ENCODE results near the gene TAS2R50. TPM values are rescaled to one million over a fixed set of nuclear protein-coding genes. Genes with fewer than 3 reads are reported as not detected.
A peak's percentile ranks its signal among the peaks of the same experiment; 100 is the strongest.

The TAS2R50 gene
- polyA plus RNA-seq, 1 experiment, result not detected

DNA sequence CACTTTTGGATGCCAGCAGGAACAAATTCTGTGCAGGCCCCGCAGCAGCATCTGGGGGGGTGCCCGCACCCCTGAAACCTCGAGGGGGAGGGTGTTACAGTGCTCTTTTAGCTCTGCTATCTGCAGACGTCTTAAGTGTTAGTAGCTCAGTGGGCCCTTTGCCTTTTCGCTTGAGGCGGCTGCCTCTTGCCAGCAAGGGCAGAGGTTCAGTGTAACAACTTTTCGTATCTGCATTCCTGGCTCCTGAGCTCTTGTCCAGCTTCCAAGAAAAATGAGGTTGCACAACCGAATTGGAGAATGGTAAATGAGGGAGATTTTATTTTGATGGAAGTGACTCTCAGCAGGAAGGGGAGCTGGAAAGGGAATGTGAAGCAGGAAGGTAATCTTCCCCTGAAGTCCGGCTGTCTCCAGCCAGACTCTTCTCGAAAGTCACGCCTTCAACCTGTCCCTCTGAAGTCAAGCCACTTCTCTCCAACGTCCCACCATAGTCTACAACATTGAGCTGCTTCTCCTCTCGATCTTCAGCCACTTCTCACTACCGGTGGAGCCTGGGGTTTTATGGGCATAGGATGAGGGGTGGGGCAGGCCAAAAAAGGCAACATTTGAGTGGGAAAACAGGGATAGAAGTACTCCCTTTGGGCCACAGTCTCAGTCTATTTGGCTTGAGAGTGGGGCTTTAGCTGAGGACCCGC is 17.8 kb downstream of the TAS2R50 start:
- ChIA-PET CTCF (interaction anchor here (0.8 to 1.2 kb wide), 2 partner anchors 10 to 1261 kb away, joined by 3 read pairs; no protein-coding TSS in a partner anchor), POLR2A (no interaction called here)
- TF ChIP-seq, protein P1, sequence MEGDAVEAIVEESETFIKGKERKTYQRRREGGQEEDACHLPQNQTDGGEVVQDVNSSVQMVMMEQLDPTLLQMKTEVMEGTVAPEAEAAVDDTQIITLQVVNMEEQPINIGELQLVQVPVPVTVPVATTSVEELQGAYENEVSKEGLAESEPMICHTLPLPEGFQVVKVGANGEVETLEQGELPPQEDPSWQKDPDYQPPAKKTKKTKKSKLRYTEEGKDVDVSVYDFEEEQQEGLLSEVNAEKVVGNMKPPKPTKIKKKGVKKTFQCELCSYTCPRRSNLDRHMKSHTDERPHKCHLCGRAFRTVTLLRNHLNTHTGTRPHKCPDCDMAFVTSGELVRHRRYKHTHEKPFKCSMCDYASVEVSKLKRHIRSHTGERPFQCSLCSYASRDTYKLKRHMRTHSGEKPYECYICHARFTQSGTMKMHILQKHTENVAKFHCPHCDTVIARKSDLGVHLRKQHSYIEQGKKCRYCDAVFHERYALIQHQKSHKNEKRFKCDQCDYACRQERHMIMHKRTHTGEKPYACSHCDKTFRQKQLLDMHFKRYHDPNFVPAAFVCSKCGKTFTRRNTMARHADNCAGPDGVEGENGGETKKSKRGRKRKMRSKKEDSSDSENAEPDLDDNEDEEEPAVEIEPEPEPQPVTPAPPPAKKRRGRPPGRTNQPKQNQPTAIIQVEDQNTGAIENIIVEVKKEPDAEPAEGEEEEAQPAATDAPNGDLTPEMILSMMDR (IDR thresholded peaks at IDR 0.05; ENCODE audit: insufficient read depth, low read depth, low read length), result no peak
- no peaks in the 10 kb centered on the region for H3K36me3 ChIP-seq (ENCODE audit: control insufficient read depth, insufficient read depth, low read length)
- DNase-seq (ENCODE audit: low read depth), result no peak
- H3K4me3 ChIP-seq (ENCODE audit: low read depth, low read length), result no peak overlapping the region
- no peaks in the 10 kb centered on the region for H3K27me3 ChIP-seq (ENCODE audit: control insufficient read depth, insufficient read depth, low read length)

DNA sequence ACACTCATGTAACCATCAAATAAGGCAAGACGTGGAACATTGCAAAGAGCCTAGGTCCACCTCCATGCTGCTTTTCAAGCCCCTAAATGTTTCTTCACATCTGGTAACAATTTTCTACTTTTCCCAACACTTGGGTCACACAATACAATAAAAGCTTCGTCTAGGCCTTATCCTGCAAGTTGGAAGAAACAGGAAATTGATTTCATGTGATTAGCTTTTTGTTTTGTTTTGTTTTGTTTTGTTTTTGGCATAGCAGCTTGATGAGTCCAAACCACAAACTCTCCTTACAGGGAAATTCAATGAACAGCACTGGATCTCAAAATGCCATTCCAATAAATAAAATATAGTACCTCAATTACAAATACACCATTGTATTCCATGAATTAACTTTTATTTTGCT is 19.3 kb downstream of the TAS2R50 start:
- Histone ChIP-seq H3K4me3 (ENCODE audit: low read depth, low read length) (no peak overlapping the region), H3K27me3 (ENCODE audit: control insufficient read depth, insufficient read depth, low read length) (no peaks in the 10 kb centered on the region), H3K36me3 (ENCODE audit: control insufficient read depth, insufficient read depth, low read length) (no peaks in the 10 kb centered on the region)
- TF ChIP-seq, protein P1 (IDR thresholded peaks at IDR 0.05; ENCODE audit: insufficient read depth, low read depth, low read length), result no peak
- DNase-seq (ENCODE audit: low read depth), result peak; percentile 83
- POLR2A ChIA-PET, result no interaction called here
- CTCF ChIA-PET, result interaction anchor here (0.7 to 1.2 kb wide), 3 partner anchors 10 to 232 kb away, joined by 3 to 4 read pairs (median 3); no protein-coding TSS in a partner anchor

DNA sequence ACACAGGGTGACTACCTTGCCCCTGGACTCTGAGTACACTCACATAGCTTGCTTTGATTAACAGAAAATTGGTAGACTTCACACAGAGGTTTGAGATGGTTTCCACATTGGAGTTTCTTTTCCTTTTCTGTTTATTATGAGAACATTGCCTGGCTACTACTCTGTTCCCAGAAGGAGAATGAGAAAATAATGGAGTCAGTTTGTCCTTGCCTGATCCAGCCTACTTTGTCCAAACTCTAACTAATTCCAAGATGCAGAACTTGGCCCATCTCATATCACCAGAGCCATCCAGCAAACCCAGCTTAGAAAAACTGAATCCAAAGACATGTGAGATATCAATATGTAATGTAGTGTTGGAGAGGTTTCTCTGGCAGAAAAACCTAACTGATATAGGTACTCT is 20.4 kb downstream of the TAS2R50 start:
- no peak overlapping the region for H3K4me3 ChIP-seq (ENCODE audit: low read depth, low read length)
- no peak for DNase-seq (ENCODE audit: low read depth)
- no peaks in the 10 kb centered on the region for H3K36me3 ChIP-seq (ENCODE audit: control insufficient read depth, insufficient read depth, low read length)
- TF ChIP-seq, protein P1 (IDR thresholded peaks at IDR 0.05; ENCODE audit: insufficient read depth, low read depth, low read length), result no peak
- ChIA-PET POLR2A (no interaction called here), CTCF (no interaction called here)
- H3K27me3 ChIP-seq (ENCODE audit: control insufficient read depth, insufficient read depth, low read length), result no peaks in the 10 kb centered on the region

DNA sequence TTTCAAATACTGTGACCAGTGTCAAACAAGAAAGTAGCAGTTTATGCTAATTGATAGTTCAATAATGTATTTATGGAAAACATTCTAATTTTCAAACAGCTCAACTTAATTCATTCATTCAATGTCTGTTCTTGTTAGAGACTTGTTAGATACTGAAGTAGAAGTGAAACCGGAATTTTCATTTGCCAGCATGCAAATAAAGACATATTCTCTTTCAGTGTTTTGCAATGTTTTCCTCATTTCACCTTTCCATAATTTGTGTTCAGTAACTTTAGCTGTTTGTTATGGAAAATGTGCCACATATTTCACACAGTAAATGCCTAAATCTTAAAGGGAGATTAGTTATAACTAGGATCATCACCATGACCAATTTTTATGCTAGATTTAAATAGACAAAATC is 21.2 kb downstream of the TAS2R50 start:
- DNase-seq (ENCODE audit: low read depth), result no peak
- TF ChIP-seq, protein P1 (IDR thresholded peaks at IDR 0.05; ENCODE audit: insufficient read depth, low read depth, low read length), result no peak
- H3K4me3 ChIP-seq (ENCODE audit: low read depth, low read length), result no peak overlapping the region
- ChIA-PET CTCF (no interaction called here), POLR2A (no interaction called here)
- no peaks in the 10 kb centered on the region for H3K27me3 ChIP-seq (ENCODE audit: control insufficient read depth, insufficient read depth, low read length)
- no peaks in the 10 kb centered on the region for H3K36me3 ChIP-seq (ENCODE audit: control insufficient read depth, insufficient read depth, low read length)

DNA sequence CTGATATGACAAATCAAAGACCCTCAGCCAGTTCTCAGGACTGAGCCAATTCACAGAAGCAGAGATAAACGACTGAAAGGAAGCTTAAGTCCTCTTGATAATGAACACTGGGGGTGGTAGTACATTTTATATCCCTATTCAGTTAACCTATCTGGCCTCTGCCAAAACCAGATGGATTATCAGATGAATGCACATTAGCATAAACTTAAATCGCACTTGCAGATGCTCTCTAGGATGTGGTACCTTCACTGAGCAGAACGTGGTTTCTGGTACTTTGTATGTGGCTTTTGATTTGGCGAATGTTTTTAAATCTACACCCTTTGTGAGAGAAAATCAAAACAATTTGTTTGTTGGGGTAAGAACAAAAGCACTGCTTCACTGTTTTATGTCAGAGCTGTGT is 26.5 kb downstream of the TAS2R50 start:
- CTCF ChIA-PET, result no interaction called here

More for the DNA sequence above, 26.5 kb downstream of the TAS2R50 start:
- Histone ChIP-seq H3K36me3 (ENCODE audit: control insufficient read depth, insufficient read depth, low read length) (no peaks in the 10 kb centered on the region), H3K4me3 (ENCODE audit: low read depth, low read length) (no peak overlapping the region), H3K27me3 (ENCODE audit: control insufficient read depth, insufficient read depth, low read length) (no peaks in the 10 kb centered on the region)
- POLR2A ChIA-PET, result no interaction called here
- TF ChIP-seq, protein P1 (IDR thresholded peaks at IDR 0.05; ENCODE audit: insufficient read depth, low read depth, low read length), result no peak
- DNase-seq (ENCODE audit: low read depth), result no peak
